ENCODE measurements around the gene IPP.

Gene IPP

GRCh38 chr1:45654540-45655280 lies 95.7 kb downstream of the IPP start:
- TF ChIP-seq TAF1 (IDR thresholded peaks at IDR 0.05; ENCODE audit: borderline replicate concordance, low read depth, low read length) (no peak), POLR2AphosphoS5 (IDR thresholded peaks at IDR 0.05; ENCODE audit: low read depth, low read length) (no peak), POLR2A (IDR thresholded peaks at IDR 0.05; ENCODE audit: low read depth, low read length) (no peak)
- DNase-seq (ENCODE audit: insufficient read length) (no peak), FAIRE-seq (no peak)

All from GM12892 (cell line).